GM23248 (cell line): ENCODE measurements around the gene ARSH.

Experiments
- EZH2 ChIP-seq: fragments of 200-600 bp; sonication (generic); IDR thresholded peaks from 2 replicates; pipeline ENCODE4 v1.6.1; 2018; ENCODE audit warnings: antibody characterized with exemption, mild to moderate bottlenecking; ENCODE audit not compliant: insufficient read depth, poor library complexity, severe bottlenecking
- EZH2phosphoT487 ChIP-seq: fragments of 200-600 bp; sonication (generic); IDR thresholded peaks from 2 replicates; pipeline ENCODE4 v1.6.1; 2018; ENCODE audit warnings: antibody characterized with exemption, moderate library complexity, mild to moderate bottlenecking, low read depth; ENCODE audit not compliant: insufficient read depth

DNA sequence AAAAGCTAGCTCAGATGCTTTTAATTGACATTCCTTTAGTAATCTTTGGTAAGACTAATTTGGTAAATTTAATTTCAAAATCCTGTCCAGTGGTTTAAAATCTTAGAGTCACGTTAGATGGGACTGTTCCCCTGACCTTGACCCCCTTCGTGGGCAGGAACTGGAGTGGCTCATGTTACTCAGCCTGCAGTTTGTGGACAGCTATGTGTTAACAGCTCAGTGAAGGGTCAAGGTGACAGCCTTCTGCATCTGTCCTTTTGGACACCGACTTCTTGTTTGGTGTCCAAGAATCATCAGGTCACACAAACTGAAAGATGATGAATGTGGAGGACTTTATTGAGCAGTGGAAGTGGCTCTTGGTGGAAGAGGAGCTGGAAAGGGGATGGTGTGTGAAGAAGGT lies 37.9 kb downstream of the ARSH start:
- TF ChIP-seq EZH2 (no peak), EZH2phosphoT487 (no peak)
